K562 (cell line): ENCODE data around the gene ADSS1. TPM values are rescaled to one million over a fixed set of nuclear protein-coding genes. Genes with fewer than 3 reads are reported as not detected.
A peak's percentile ranks its signal among the peaks of the same experiment; 100 is the strongest.

Experiments used
- ATAC-seq: fragments of 200-7000 bp; cut with Tn5 transposase; 3 replicates; pipeline ENCODE4 v1.9.1; 2020; ENCODE audit warnings: moderate library complexity
- BruUV-seq: library from RNA; stranded (reverse); fragments of 400-500 nt; replicated peaks from 2 replicates; lab custom pipeline; 2021; lab: Mats Ljungman, UMichigan
- CTCF ChIA-PET: fragments of 300-600 bp; formaldehyde crosslinking; extraction: SDS; loops from one replicate; lab custom pipeline; 2021; ENCODE audit warnings: low intra/inter-chr PET ratio; lab: Yijun Ruan, JAX
- POLR2A ChIA-PET: fragments of 300-600, 350-650 bp; sonication (Branson Sonifier 250); formaldehyde crosslinking; extraction: SDS; loops from one replicate; lab custom pipeline; 2021; ENCODE audit warnings: antibody characterized with exemption, inconsistent platforms; lab: Yijun Ruan, JAX
- DNase-seq, 4 experiments: peaks; one replicate each; pipeline versions ENCODE4 v3.0.0 to v3.0.0-alpha.2; 2011 to 2018; ENCODE audit warnings: low spot score in 3 of 4, mixed read lengths in 3 of 4; ENCODE audit errors: extremely low read depth in 1 of 4
- FAIRE-seq: peaks from 2 replicates; lab custom pipeline; 2011; peaks lifted over from hg19 to GRCh38; lab: Jason Lieb, UNC
- H2AFZ ChIP-seq: 2 replicates; pipeline ENCODE4 v1.6.0; 2011; ENCODE audit warnings: low read depth, low read length, control low read depth, inconsistent platforms
- H3K27ac ChIP-seq: fragments of 200-600 bp; 3 replicates; pipeline ENCODE4 v1.8.0; 2011; ENCODE audit warnings: low read depth, mild to moderate bottlenecking, control low read depth, inconsistent platforms, low read length, moderate library complexity, mixed read lengths; ENCODE audit errors: extremely low read depth
- H3K27me3 ChIP-seq, 2 experiments: fragments of 300-600 bp in 1 of 2; 2 replicates in 1 of 2; 3 replicates in 1 of 2; pipeline versions ENCODE4 v1.6.0 to v1.8.0; 2011; ENCODE audit warnings: inconsistent platforms in 2 of 2, low read length in 2 of 2, mild to moderate bottlenecking in 1 of 2, mixed read lengths in 1 of 2, moderate library complexity in 1 of 2; ENCODE audit not compliant: control insufficient read depth in 2 of 2, insufficient read depth in 2 of 2
- H3K36me3 ChIP-seq: fragments of 300-600 bp; 3 replicates; pipeline ENCODE4 v1.8.0; 2011; ENCODE audit warnings: mild to moderate bottlenecking, low read length, inconsistent platforms; ENCODE audit not compliant: control insufficient read depth, insufficient read depth
- H3K4me1 ChIP-seq, 2 experiments: fragments of 200-600 bp in 1 of 2; replicated peaks in 1 of 2; 2 replicates in 1 of 2; 3 replicates in 1 of 2; pipeline versions ENCODE4 v1.5.1 to v1.8.0; 2011; ENCODE audit warnings: inconsistent platforms in 2 of 2, low read length in 2 of 2, mild to moderate bottlenecking in 1 of 2, mixed read lengths in 1 of 2, moderate library complexity in 1 of 2; ENCODE audit not compliant: control insufficient read depth in 2 of 2, insufficient read depth in 2 of 2
- H3K4me2 ChIP-seq: 2 replicates; pipeline ENCODE4 v1.6.1; 2011; ENCODE audit warnings: low read length, control low read depth, inconsistent platforms, mixed read lengths; ENCODE audit not compliant: insufficient read depth
- H3K4me3 ChIP-seq: fragments of 200-600 bp; sonication (generic), shearing (Covaris generic); 2 replicates; pipeline ENCODE4 v1.5.1; 2016; ENCODE audit warnings: control low read depth, inconsistent platforms
- H3K79me2 ChIP-seq: fragments of 200-600 bp; 3 replicates; pipeline ENCODE4 v1.8.0; 2011; ENCODE audit warnings: low read length, inconsistent platforms; ENCODE audit not compliant: control insufficient read depth, insufficient read depth
- H3K9ac ChIP-seq, 2 experiments: 2 replicates each; pipeline versions ENCODE4 v1.6.0 to v1.6.1; 2011; ENCODE audit warnings: low read depth in 2 of 2, low read length in 2 of 2, control low read depth in 1 of 2, inconsistent platforms in 1 of 2, mild to moderate bottlenecking in 1 of 2, mixed read lengths in 1 of 2; ENCODE audit not compliant: insufficient read depth in 1 of 2
- H3K9me1 ChIP-seq: one replicate; pipeline ENCODE4 v1.6.0; 2011; ENCODE audit warnings: inconsistent platforms, mild to moderate bottlenecking, low read length, moderate library complexity; ENCODE audit not compliant: control insufficient read depth, insufficient read depth
- H3K9me3 ChIP-seq: replicated peaks from 2 replicates; pipeline ENCODE4 v1.5.1; 2011; ENCODE audit warnings: low read depth, low read length, inconsistent platforms; ENCODE audit not compliant: control insufficient read depth, insufficient read depth
- H4K20me1 ChIP-seq: replicated peaks from 2 replicates; pipeline ENCODE4 v1.6.1; 2011; ENCODE audit warnings: low read length, inconsistent platforms, mixed read lengths; ENCODE audit not compliant: control insufficient read depth, insufficient read depth
- NCOA4 ChIP-seq: fragments of 450-650 bp; IDR thresholded peaks from 2 replicates; pipeline ENCODE4 v1.6.1; 2018; ENCODE audit warnings: mild to moderate bottlenecking; ENCODE audit not compliant: partially characterized antibody
- POLR2G ChIP-seq: fragments of 200-400 bp; formaldehyde crosslinking; IDR thresholded peaks from 2 replicates; pipeline ENCODE4 v1.6.1; 2017; ENCODE audit warnings: low read depth, mild to moderate bottlenecking, antibody characterized with exemption, low read length, moderate library complexity
- ZBTB33 ChIP-seq: sonication (generic); formaldehyde crosslinking; IDR thresholded peaks from 2 replicates; pipeline ENCODE4 v1.8.1; 2023; ENCODE audit warnings: mild to moderate bottlenecking, missing genetic modification reagents
- WGBS: fragments of 100-300 bp; shearing (Covaris generic); methylation state at CpG from one replicate; pipeline ENCODE4 v1.1.6; 2016; ENCODE audit warnings: low coverage, mixed read lengths; ENCODE audit not compliant: insufficient coverage; ENCODE audit errors: missing lambda C conversion rate; 5-methylcytosine and 5-hydroxymethylcytosine counted together
- in situ Hi-C: fragments of 300-500 bp; cut with MboI; formaldehyde crosslinking; loops from 4 replicates; pipeline ENCODE4 v1.15.0; 2018; ENCODE audit warnings: inconsistent platforms, mixed read lengths
- intact Hi-C: fragments of 100-400 bp; cut with micrococcal nuclease; formaldehyde crosslinking; loops from 2 replicates; pipeline ENCODE4 v1.14.2; 2022
- polyA plus RNA-seq, 8 experiments: library from polyadenylated mRNA; depleted of rRNA in 4 of 8; stranded (reverse) in 5 of 8; unstranded in 3 of 8; fragments of >200 nt; fragmentation: Nextera tagmentation in 2 of 8; fragmentation: Illumina TruSeq in 1 of 8; extraction: Ambion mirVana in 2 of 8; extraction: Trizol in 1 of 8; gene quantifications; 2 replicates each; pipeline versions ENCODE4 v1.2.1 to v1.2.3, GENCODE V29; 2011 to 2014; ENCODE audit warnings: inconsistent platforms in 1 of 8, missing spikeins in 1 of 8
- total RNA-seq, 7 experiments: library from RNA; depleted of rRNA in 6 of 7; stranded (reverse); fragments of >200 nt in 6 of 7; fragmentation: Illumina TruSeq in 2 of 7; extraction: Trizol in 2 of 7; gene quantifications; 2 replicates each; pipeline versions ENCODE4 v1.2.1 to v1.2.3, GENCODE V29; 2011 to 2021; ENCODE audit warnings: low replicate concordance in 1 of 7

Gene ADSS1
- total and polyA plus RNA-seq, 9 of the 15 experiments (the other 6 are each of a cell fraction or from before 2014, with no cell fraction given): 0.53 to 5.9 (median 3.9) TPM

GRCh38 chr14:104770072-104770579 is 46.1 kb downstream of the ADSS1 start:
- no peak for FAIRE-seq
- TF ChIP-seq POLR2G (peak; percentile 24; the same call in 1 of the 2 replicates), NCOA4 (no peak), ZBTB33 (CRISPR knock-in tag) (0 out of 2 replicates have a peak, but pooled peaks have one; percentile 31)
- Histone ChIP-seq H3K9ac (no peak overlapping the region; a peak in 1 of 4 replicates), H3K79me2 (no peaks in the 10 kb centered on the region), H3K9me1 (no peaks in the 10 kb centered on the region), H3K36me3 (peaks cover 50% of the 10 kb centered on the region; the same call in 1 of the 3 replicates), H3K4me2 (no peak overlapping the region), H3K4me3 (no peak overlapping the region), H3K4me1 (peaks cover 6 to 34% of the 10 kb centered on the region in 2 experiments; a peak in 4 of 5 replicates), H3K27me3 (no peaks in the 10 kb centered on the region), H3K9me3 (peaks cover 6% of the 10 kb centered on the region; the same call in 1 of the 2 replicates), H3K27ac (no peak overlapping the region), H4K20me1 (no peaks in the 10 kb centered on the region), H2AFZ (no peak overlapping the region)
- intact Hi-C loops: no loop called here
- no peak for DNase-seq
- CTCF ChIA-PET: interaction anchor here (2.4 kb wide), 1 partner anchor 56 kb away, joined by 13 read pairs; no protein-coding TSS in a partner anchor
- in situ Hi-C loops: no loop called here
- ATAC-seq: no peak
- no TSS peak for BruUV-seq
- POLR2A ChIA-PET: no interaction called here
- 84% methylated on average over 15 of the region's 24 CpGs for WGBS
